IMR-90 (cell line): ENCODE measurements around the gene SHROOM3. TPM values are rescaled to one million over a fixed set of nuclear protein-coding genes. Genes with fewer than 3 reads are reported as not detected.

Source experiments
- ATAC-seq: fragments of 200-7000 bp; cut with Tn5 transposase; 2 replicates; pipeline ENCODE4 v1.9.1; 2020; ENCODE audit warnings: low read depth, mild to moderate bottlenecking, moderate library complexity
- BruUV-seq: library from RNA; stranded (reverse); fragments of 400-500 nt; replicated peaks from 2 replicates; lab custom pipeline; 2021; lab: Mats Ljungman, UMichigan
- CTCF ChIA-PET: fragments of 300-600 bp; formaldehyde crosslinking; extraction: SDS; loops from one replicate; lab custom pipeline; 2021; ENCODE audit warnings: antibody characterized with exemption; lab: Yijun Ruan, JAX
- POLR2A ChIA-PET: fragments of 300-600 bp; sonication (Branson Sonifier 250); formaldehyde crosslinking; loops from one replicate; lab custom pipeline; 2022; ENCODE audit warnings: antibody characterized with exemption; ENCODE audit not compliant: unreplicated experiment; lab: Charles Lee
- DNase-seq: peaks from one replicate; pipeline ENCODE4 v3.0.0; 2013
- H2AFZ ChIP-seq: replicated peaks from 2 replicates; pipeline ENCODE3; 2013; ENCODE audit warnings: low read length, mild to moderate bottlenecking; ENCODE audit not compliant: poor library complexity
- H2AK5ac ChIP-seq: 2 replicates; pipeline ENCODE4 v1.6.1; 2013; ENCODE audit warnings: low read depth, low read length, inconsistent platforms
- H2AK9ac ChIP-seq: replicated peaks from 2 replicates; pipeline ENCODE3; 2013; ENCODE audit warnings: mild to moderate bottlenecking, low read depth, low read length, moderate library complexity; ENCODE audit not compliant: poor library complexity
- H2BK120ac ChIP-seq: 2 replicates; pipeline ENCODE4 v1.6.1; 2013; ENCODE audit warnings: low read depth, low read length, inconsistent platforms
- H2BK15ac ChIP-seq: 3 replicates; pipeline ENCODE4 v1.6.1; 2013; ENCODE audit warnings: low read depth, low read length, inconsistent platforms
- H2BK20ac ChIP-seq: 2 replicates; pipeline ENCODE4 v1.6.1; 2013; ENCODE audit warnings: low read depth, mild to moderate bottlenecking, inconsistent platforms, low read length, moderate library complexity
- H2BK5ac ChIP-seq: 2 replicates; pipeline ENCODE4 v1.6.1; 2013; ENCODE audit warnings: mild to moderate bottlenecking, low read depth, low read length, inconsistent platforms; ENCODE audit not compliant: poor library complexity, severe bottlenecking
- H3K14ac ChIP-seq: replicated peaks from 2 replicates; pipeline ENCODE4 v1.6.1; 2013; ENCODE audit warnings: low read depth, low read length, inconsistent platforms
- H3K18ac ChIP-seq: 2 replicates; pipeline ENCODE4 v1.6.1; 2013; ENCODE audit warnings: low read depth, low read length, control low read depth
- H3K23ac ChIP-seq: 2 replicates; pipeline ENCODE4 v1.6.1; 2013; ENCODE audit warnings: low read depth, low read length, inconsistent platforms
- H3K27ac ChIP-seq: 2 replicates; pipeline ENCODE4 v1.5.1; 2013; ENCODE audit warnings: mild to moderate bottlenecking, control low read depth, low read length; ENCODE audit not compliant: insufficient read depth
- H3K27me3 ChIP-seq: 2 replicates; pipeline ENCODE4 v1.6.1; 2013; ENCODE audit warnings: low read length; ENCODE audit not compliant: control insufficient read depth, insufficient read depth
- H3K36me3 ChIP-seq: 2 replicates; pipeline ENCODE4 v1.6.1; 2013; ENCODE audit warnings: low read length, mixed read lengths; ENCODE audit not compliant: control insufficient read depth, insufficient read depth
- H3K4ac ChIP-seq: 2 replicates; pipeline ENCODE4 v1.6.1; 2013; ENCODE audit warnings: low read depth, low read length, inconsistent platforms
- H3K4me1 ChIP-seq: 2 replicates; pipeline ENCODE4 v1.6.1; 2013; ENCODE audit warnings: low read length, mixed read lengths; ENCODE audit not compliant: control insufficient read depth, insufficient read depth
- H3K4me2 ChIP-seq: 2 replicates; pipeline ENCODE4 v1.6.1; 2013; ENCODE audit warnings: low read depth, mild to moderate bottlenecking, control low read depth, low read length, moderate library complexity
- H3K4me3 ChIP-seq: 2 replicates; pipeline ENCODE4 v1.5.1; 2013; ENCODE audit warnings: low read depth, mild to moderate bottlenecking, control low read depth, low read length, moderate library complexity; ENCODE audit not compliant: insufficient read depth
- H3K56ac ChIP-seq: 2 replicates; pipeline ENCODE4 v1.6.1; 2013; ENCODE audit warnings: low read length, inconsistent platforms; ENCODE audit not compliant: insufficient read depth; ENCODE audit errors: extremely low read depth
- H3K79me1 ChIP-seq, 2 experiments: 2 replicates each; pipeline ENCODE4 v1.6.1; 2013; ENCODE audit warnings: low read length in 2 of 2, inconsistent platforms in 1 of 2, low read depth in 1 of 2
- H3K9ac ChIP-seq: 2 replicates; pipeline ENCODE4 v1.6.1; 2013; ENCODE audit warnings: low read depth, low read length, control low read depth
- H3K9me1 ChIP-seq: 2 replicates; pipeline ENCODE4 v1.6.1; 2013; ENCODE audit warnings: low read length, inconsistent platforms; ENCODE audit not compliant: insufficient read depth
- H3K9me3 ChIP-seq: 2 replicates; pipeline ENCODE4 v1.6.1; 2013; ENCODE audit warnings: low read length; ENCODE audit not compliant: control insufficient read depth, insufficient read depth
- H4K20me1 ChIP-seq: 2 replicates; pipeline ENCODE4 v1.6.1; 2013; ENCODE audit warnings: low read length, inconsistent platforms; ENCODE audit not compliant: insufficient read depth
- H4K5ac ChIP-seq: 2 replicates; pipeline ENCODE4 v1.6.1; 2013; ENCODE audit warnings: mild to moderate bottlenecking, low read depth, low read length, control low read depth
- H4K8ac ChIP-seq, 2 experiments: 2 replicates each; pipeline ENCODE4 v1.6.1; 2013; ENCODE audit warnings: low read depth in 2 of 2, low read length in 2 of 2, control low read depth in 1 of 2, inconsistent platforms in 1 of 2
- H4K91ac ChIP-seq: 2 replicates; pipeline ENCODE4 v1.6.1; 2013; ENCODE audit warnings: low read depth, low read length, inconsistent platforms; ENCODE audit not compliant: insufficient read depth
- CEBPB ChIP-seq: IDR thresholded peaks from 2 replicates; pipeline ENCODE4 v1.6.1; 2012; ENCODE audit warnings: low read depth, low read length, improper control_type of control experiment
- SMC3 ChIP-seq: fragments of 150-350 bp; IDR thresholded peaks from 2 replicates; pipeline ENCODE4 v1.6.1; 2016; ENCODE audit warnings: low read depth, mild to moderate bottlenecking, antibody characterized with exemption, low read length, moderate library complexity
- WGBS, 2 experiments: methylation state at CpG; one replicate each; pipeline versions ENCODE4 v1.1.5 to v1.1.7; 2013; ENCODE audit warnings: missing lambda C conversion rate in 2 of 2; ENCODE audit not compliant: insufficient read length in 1 of 2; ENCODE audit errors: extremely low coverage in 2 of 2; 5-methylcytosine and 5-hydroxymethylcytosine counted together
- dilution Hi-C: fragments of 300-500 bp; cut with HindIII; formaldehyde crosslinking; loops from one replicate; pipeline ENCODE4 v1.14.3; 2018; ENCODE audit warnings: low sequenced_read_pairs; ENCODE audit not compliant: unreplicated experiment
- in situ Hi-C: fragments of 300-500 bp; cut with MboI; formaldehyde crosslinking; loops from 3 replicates; pipeline ENCODE4 v1.14.3; 2019; ENCODE audit warnings: low sequenced_read_pairs, inconsistent platforms, mixed read lengths
- intact Hi-C: fragments of 100-400 bp; cut with micrococcal nuclease; formaldehyde crosslinking; loops from 2 replicates; pipeline ENCODE4 v1.10.0; 2022
- polyA plus RNA-seq, 3 experiments: library from polyadenylated mRNA; depleted of rRNA; stranded (reverse); fragments of >200 nt; gene quantifications; 2 replicates each; pipeline ENCODE4 v1.2.3, GENCODE V29; 2012; ENCODE audit warnings: low replicate concordance in 1 of 3
- total RNA-seq: library from RNA; depleted of rRNA; stranded (reverse); fragments of >200 nt; gene quantifications from 2 replicates; pipeline ENCODE4 v1.2.3, GENCODE V29; 2012

The SHROOM3 gene
- total and polyA plus RNA-seq, 2 of the 4 experiments (the other 2 are of a cell fraction), result 10.8 to 19.5 TPM

DNA sequence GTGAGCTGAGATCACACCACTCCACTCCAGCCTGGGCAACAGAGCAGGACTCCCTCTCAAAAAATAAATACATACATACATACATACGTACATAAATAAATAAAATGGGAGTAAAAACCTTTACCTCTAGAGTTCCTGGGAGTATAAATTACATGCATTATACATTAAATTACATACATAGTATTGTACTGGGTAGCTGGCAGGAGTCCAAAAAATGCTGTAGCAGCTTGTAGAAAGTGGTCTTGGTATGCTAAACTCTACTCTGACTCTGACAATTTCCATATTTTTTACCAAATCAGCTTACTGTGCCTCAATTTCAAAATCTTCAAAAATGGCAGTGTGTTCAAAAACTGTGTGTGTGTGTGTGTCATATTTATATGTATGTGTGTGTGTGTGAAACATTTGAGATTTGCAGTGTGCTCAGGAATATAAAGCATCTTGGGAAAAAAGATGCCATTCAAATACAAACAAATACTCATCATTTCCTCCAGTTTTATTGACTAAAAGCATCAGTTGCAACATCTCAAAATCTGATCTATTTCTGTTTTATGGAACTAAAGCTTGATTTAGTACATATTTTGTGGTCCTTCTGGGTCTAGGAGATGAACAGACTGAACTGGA is 171.7 kb downstream of the SHROOM3 start:
- no TSS peak for BruUV-seq

More for the DNA sequence above, 171.7 kb downstream of the SHROOM3 start:
- Histone ChIP-seq H3K23ac (no peak overlapping the region), H2AK5ac (no peak overlapping the region), H4K8ac (peak overlapping the region in 1 of 2 experiments; percentile 4; a peak in 1 of 4 replicates), H3K9me1 (peaks cover 18% of the 10 kb centered on the region), H3K14ac (peak overlapping the region; percentile 5; the same call in 1 of the 2 replicates), H3K9me3 (no peaks in the 10 kb centered on the region), H3K79me1 (peaks cover 0 to 16% of the 10 kb centered on the region in 2 experiments; a peak in 3 of 4 replicates), H3K4ac (peak overlapping the region; percentile 23), H3K36me3 (no peaks in the 10 kb centered on the region), H3K9ac (no peak overlapping the region), H2BK5ac (peak overlapping the region; percentile 70), H3K4me2 (no peak overlapping the region), H3K27ac (peak overlapping the region; percentile 18; the same call in 1 of the 2 replicates), H3K27me3 (no peaks in the 10 kb centered on the region), H4K20me1 (no peaks in the 10 kb centered on the region), H2BK20ac (no peak overlapping the region), H2BK15ac (no peak overlapping the region), H4K5ac (no peak overlapping the region), H4K91ac (no peak overlapping the region), H3K4me3 (no peak overlapping the region), H2AK9ac (no peak overlapping the region), H2AFZ (no peak overlapping the region), H2BK120ac (peak overlapping the region; percentile 27), H3K4me1 (peaks cover 13% of the 10 kb centered on the region), H3K56ac (no peak overlapping the region), H3K18ac (no peak overlapping the region; the same call in 1 of the 2 replicates)
- no peak for TF ChIP-seq SMC3
- TF ChIP-seq CEBPB, result peak; percentile 40; the same call in 1 of the 2 replicates
- WGBS, 2 experiments, result no CpG with 5 or more reads among the region's 1 CpG
- DNase-seq (no peak), ATAC-seq (no peak)
- dilution Hi-C loops (no loop called here), in situ Hi-C loops (no loop called here), intact Hi-C loops (loop anchor here (5.0 kb wide), 1 partner anchor 44 kb away; no protein-coding TSS in a partner anchor)
- POLR2A ChIA-PET, result interaction anchor here (0.6 kb wide), 1 partner anchor 144 kb away, joined by 5 read pairs; no protein-coding TSS in a partner anchor
- CTCF ChIA-PET, result interaction anchor here (1.0 to 1.3 kb wide), 2 partner anchors 14 to 16 kb away, joined by 3 read pairs; no protein-coding TSS in a partner anchor
